Urothelium cell line (cell line): ENCODE data around the gene PRDM4.
"Not testable (repeated sequence)": the region's sequence is repeated elsewhere in the genome, so short reads cannot be mapped to it uniquely, and the experiment has no call there.

ENCODE experiments used
- DNase-seq: peaks from one replicate; pipeline ENCODE4 v3.0.0; 2011; ENCODE audit warnings: low spot score, mixed read lengths
- FAIRE-seq: peaks from 2 replicates; lab custom pipeline; 2011; peaks lifted over from hg19 to GRCh38; lab: Jason Lieb, UNC

PRDM4 gene

DNA sequence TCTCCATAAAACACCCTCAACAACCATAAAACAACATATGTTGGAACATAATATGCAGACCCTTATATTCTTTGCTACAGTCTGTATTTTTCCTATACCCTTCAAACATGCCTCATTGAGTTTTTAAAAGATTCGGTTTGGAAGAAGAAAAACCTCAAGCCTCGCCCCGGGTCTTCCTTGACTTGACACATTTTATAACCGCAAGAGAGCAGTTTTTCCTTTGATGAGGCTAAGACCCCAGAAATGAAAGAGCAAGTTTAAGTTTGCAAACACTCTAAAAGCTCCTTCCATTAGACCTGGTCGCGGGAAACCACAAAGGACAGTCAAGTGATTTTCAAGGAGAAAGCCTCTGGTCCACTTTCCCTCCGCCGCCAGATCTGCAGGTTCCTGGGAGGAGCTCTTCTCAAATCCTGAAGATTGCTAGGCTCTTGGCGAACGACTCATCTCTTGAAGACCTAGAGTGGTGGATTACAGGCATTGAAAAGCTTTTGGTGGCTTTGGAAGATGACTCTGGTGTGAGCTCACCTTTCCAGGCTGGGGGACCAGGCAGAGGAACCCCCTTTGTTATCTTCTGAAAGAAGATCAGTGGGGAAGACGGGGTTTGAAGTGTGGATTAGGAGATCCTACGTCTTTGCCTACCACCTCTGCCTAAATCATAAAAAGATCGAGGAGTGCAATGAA is 13.6 kb upstream of the PRDM4 start, which contains the start of gene ASCL4:
ASCL4 (plus strand) TSS at position 356 of the 681 bp plus-strand sequence. CDS start 515 bp downstream, outside the sequence.
- DNase-seq: peak; percentile 7
- FAIRE-seq: no peak

DNA sequence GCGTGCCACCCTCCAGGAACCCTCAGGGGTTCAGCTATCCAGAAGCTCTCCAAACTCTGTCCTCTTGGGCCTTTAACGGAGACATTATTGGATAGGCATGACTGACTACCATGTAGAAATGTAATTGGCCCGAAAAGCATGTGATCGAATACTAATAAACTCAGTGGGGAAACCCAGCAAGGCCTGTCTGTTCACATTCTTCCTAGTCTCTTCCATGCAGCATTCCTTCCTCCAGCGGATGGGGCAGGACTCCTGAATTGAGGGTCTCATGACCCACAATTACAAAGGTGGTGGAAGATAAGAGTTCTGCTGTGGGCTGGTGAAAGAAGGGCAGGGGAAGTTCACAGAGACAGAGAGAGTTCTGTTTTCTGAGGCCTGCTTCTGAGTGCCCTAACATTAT is 6.5 kb upstream of the PRDM4 start:
- DNase-seq: no peak
- no peak for FAIRE-seq

DNA sequence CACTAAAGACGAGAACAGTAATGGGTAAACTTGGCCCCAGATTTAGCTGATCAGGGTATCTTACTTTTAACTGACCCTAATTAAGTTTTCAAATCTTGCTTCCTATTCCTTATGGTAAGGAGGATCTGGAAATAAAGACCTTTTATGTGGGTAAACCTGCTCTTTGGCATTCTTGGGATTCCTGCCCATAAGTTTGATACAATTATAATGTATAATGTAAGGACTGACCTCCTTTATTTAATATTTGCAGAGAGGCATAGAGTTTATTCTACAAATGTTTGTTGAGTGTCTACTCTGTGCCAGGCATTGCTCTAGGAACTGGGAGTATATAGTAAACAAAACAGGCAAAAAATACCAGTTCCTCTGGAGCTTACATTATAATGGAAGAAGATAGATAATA is 4.4 kb upstream of the PRDM4 start:
- DNase-seq (no peak), FAIRE-seq (no peak)

DNA sequence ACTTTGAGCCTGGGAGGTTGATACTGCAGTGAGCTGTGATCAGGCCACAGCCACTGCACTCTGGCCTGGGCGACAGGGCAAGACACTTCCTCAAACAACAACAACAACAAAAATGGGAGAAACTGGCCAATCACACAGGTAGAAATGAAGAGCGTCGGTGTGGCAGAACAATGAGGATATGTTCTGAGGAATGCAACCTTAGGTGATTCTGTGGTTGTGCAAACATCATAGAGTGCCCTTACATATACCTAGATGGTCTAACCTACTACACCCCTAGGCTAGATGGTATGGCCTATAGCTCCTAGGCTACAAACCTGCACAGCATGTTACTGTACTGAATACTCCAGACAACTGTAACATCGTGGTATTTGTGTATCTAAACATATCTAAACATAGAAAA is 3.7 kb upstream of the PRDM4 start:
- FAIRE-seq: no peak

DNA sequence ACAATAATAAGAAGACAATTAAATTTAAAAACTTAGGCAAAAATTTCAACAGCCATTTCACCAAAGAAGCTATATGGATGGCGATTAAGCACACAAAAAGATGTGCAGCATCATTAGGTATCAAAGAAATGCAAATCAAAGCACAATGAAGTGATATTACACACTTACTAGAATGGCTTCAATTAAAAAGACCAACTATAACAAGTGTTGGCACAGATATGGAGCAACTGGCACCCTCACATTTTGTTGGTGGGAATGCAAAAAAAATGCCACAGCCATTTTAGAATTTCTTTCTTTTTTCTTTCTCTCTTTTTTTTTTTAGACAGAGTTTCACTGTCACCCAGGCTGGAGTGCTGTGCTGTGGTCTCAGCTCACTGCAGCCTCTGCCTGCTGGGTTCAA is 1.9 kb upstream of the PRDM4 start:
- no peak for DNase-seq
- FAIRE-seq: no peak

More for the DNA sequence above, 3.7 kb upstream of the PRDM4 start:
- no peak for DNase-seq

DNA sequence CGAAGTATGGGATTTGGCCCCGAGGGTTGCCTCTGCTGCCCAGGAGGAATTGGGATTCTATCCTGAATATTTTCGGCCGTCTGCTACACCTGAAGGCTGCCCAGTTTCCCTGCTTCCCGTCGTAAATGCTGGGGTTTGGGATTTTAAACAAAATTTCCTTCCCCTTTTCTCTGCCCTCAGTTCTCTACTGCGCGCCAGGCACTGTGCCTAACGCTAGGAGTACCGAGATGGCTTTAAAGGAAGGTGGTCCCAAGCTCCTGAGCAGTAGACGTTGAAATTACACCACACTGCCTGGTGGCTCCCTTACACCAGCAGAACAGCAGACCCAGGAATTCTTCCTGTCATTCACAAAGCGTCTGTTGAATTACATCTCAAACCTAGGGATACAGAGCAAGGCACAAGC is 566 bp upstream of the PRDM4 start:
- no peak for DNase-seq
- FAIRE-seq: no peak

DNA sequence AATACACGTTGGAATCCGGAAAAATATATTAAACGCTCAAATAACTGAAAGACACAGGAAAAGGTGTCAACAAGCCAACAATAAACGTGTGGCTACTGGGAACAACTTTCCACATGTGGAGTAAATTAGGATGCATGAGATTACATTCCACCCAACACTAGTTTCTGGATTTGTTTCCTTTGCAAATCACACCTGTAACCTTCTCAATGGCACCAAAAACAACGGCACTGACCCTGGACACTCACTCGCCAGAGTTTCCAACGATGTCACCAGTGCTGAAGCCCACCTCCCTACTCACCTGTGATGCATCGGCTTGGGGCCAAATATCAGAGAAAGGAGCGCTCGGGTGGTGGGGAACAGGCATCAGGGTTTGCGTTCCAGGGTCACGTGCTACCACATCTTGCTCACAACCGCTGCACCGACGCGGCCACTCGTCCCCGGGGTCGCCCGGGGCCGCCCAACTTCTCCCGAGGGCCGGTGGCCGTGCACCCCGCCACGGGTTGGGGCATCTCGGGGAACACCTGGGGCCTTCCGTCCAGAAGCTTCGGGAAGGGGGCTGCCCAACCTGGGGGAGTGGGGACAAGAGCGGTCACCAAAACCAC is 629 bp downstream of the PRDM4 start:
- no peak for FAIRE-seq
- no peak for DNase-seq

DNA sequence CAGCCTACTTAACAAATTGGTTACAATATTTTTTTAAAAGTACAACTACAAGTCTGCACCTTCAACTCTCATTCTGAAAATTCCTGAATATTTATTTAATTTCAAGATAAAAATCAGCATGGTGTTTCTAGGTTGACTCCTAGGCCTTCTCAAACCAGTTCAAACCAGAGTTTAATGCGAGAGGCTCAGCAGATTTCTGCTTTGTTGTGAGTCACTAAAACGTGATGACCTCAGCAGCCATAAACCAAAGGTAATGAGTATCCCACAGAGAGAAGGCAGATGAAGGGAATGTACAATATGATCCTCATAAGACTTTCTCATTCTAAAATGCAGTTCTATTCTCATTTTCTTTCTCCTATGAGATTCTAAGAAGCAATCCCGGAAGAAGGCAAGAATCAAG is 1.5 kb downstream of the PRDM4 start:
- FAIRE-seq (no peak), DNase-seq (peak; percentile 43)

DNA sequence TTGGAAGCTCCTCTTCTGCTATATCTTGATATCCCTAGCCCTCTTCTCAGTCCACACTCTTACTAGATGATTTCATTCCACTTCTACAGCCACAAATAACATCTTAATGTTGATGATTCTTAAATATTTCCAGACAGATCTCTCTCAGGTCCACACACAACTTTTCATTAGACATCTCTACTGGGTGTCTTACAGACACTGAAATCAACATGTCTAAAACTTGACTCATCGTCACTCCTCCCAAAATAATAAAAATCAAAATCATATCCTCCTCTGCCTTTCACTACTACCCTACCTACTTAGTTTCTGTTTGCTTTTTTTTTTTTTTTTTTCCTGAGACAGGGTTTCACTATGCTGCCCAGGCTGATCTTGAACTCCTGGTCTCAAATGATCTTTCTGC is 11.9 kb downstream of the PRDM4 start:
- FAIRE-seq (no peak), DNase-seq (no peak)

DNA sequence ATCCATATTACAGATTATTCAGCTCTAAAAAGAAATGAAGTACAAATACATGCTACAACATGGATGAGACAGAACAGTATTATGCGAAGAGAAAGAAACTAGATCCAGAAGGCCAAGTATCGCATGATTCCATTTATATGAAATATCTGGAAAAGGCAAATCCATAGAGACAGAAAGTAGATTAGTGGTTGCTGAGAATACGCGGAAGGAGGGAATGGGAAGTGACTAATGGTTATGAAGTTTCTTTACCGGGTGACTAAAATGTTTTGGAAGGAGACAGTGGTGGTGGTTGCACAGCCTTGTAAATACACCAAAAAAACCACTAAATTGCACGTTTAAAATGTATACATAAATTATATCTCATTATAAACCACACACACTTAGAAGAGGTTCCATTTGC is 12.5 kb downstream of the PRDM4 start:
- DNase-seq: no peak
- no peak for FAIRE-seq

DNA sequence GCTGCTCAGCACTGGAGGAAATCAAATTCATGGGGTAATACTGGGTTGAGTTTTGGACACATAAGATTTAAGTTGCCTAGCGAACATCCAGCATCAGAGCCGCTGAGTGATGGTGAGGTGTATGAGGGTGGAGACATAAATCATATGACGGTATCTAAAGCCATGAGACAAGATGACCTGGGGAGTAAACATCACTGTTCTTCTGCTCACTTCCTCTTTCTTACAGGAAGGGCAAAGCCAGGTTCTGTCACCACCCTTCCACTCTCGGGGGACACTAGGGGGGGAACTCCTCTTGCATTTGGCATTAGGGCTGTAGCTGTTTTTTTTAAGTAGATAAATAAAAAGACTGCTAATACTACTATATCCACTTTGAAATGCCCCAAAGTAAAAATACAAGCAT is 24.0 kb downstream of the PRDM4 start:
- FAIRE-seq: no peak
- DNase-seq: no peak

DNA sequence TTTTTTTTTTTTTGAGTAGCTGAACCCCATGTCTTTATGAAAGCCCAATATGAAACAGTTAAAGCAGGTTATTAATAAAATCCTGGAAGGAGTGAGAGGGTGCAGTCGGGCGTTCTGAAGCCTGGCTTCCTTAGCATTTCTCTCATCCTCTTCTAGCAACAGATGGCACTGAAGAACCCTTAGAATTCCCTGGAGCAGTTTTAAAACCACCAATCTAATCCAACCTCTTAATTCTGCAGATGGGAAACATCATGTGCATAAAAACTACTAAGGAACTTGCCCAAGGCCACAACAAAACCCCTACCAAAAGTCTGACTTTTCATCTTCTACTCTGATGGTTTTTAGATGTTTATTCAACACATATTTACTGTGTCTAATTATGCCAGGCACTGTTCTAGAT is 25.2 kb downstream of the PRDM4 start:
- FAIRE-seq (no peak), DNase-seq (no peak)

DNA sequence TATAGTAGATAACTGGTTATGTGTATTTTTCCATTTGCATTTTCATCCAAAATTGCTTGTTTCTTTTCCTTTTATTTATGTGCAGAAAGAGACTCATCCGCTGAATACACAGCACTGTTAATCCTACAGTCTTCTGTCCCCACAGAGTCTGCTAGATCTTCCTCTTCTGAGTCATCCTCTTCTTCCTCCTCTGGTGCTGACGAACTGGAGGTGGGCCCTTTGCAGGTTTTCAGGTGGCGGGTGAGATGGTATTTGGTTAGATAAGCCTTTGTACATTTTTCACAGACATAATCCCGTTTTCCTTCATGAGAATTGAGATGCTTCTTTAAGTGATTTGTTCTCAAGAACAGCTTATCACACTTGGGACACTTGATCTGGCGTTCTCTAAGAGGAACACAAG is 26.8 kb downstream of the PRDM4 start:
- FAIRE-seq: no peak

DNA sequence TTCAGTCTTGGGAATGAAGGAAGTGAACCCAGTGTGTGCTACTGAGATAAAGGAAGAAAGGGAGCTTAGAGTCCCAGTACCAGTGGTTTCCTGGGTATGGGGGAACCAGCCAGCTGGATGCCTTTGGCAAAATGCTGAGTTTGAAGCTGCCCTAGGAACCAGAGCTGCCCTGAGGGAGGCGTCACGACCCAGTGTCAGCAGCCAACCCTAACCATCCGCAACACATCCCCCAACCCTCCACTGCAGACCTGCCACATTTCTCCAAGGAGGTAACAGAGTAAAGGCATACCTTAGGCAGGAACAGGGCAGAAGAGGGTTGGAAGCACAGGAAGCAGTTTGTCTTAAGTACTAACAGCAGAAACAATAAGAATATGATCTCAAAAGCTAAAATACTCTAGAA is 28.6 kb downstream of the PRDM4 start:
- DNase-seq (no peak), FAIRE-seq (no peak)

More for the DNA sequence above, 26.8 kb downstream of the PRDM4 start:
- no peak for DNase-seq

DNA sequence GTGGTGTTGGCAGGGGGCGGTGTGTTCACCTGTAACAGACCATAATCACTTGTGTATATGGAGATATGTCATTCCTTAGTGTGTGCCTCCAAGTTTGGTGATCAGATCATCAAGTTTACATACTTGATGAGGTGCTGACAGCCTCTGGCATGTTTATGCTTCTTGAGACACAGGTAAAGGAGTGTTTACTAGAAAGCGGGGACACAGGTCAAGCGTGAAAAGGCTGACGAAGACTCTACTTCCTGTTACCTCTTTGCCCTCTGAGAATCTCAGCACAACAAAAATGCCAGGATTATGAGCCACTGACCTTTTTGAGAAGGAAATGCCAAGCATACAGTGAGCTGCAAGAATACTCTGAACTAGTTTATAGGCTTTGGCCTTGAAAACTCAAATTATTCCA is 29.6 kb downstream of the PRDM4 start:
- FAIRE-seq: no peak
- no peak for DNase-seq

DNA sequence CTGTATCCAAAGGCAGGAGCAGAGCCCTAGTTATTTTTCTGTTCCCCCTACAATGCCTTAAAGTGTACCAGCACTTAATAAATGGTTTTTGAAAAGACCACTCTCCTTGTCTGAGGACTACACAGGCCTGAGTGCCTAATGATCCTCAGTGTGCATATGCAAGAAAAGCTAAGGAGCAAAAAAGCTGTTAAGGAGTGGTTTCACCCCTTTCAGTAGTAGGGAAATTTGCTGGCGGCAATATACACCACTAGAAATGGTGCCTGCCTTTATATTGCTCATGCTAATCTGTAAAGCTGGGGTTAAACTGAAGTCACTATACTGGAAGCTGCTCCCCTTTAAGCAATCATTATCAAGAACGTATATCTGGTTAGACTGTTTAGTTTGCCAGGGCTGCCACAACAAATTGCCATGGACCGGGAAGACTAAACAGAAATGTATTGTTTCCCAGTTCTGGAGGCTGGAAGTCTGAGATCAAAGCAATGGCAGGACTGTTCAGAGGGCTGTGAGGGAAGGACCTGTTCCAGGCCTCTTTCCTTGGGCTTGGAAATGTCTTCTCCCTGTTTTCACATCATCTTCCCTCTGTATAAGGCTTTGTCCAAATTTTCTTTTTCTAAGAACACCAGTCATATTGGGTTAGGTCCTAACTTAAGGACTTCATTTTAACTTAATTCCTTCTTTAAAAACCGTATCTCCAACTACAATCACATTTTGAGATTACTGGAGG is 30.2 kb downstream of the PRDM4 start:
- FAIRE-seq (no peak), DNase-seq (no peak)

DNA sequence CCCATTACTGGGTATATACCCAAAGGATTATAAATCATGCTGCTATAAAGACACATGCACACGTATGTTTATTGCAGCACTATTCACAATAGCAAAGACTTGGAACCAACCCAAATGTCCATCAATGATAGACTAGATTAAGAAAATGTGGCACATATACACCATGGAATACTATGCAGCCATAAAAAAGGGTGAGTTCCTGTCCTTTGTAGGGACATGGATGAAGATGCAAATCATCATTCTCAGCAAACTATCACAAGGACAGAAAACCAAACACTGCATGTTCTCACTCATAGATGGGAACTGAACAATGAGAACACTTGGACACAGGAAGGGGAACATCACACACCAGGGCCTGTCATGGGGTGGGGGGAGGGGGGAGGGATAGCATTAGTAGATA is 33.2 kb downstream of the PRDM4 start:
- not testable (repeated sequence) for DNase-seq, FAIRE-seq

DNA sequence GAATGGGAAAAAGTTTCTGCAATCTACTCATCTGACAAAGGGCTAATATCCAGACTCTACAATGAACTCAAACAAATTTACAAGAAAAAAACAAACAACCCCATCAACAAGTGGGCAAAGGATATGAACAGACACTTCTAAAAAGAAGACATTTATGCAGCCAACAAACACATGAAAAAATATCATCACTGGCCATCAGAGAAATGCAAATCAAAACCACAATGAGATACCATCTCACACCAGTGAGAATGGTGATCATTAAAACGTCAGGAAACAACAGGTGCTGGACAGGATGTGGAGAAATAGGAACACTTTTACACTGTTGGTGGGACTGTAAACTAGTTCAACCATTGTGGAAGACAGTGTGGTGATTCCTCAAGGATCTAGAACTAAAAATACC is 33.6 kb downstream of the PRDM4 start:
- DNase-seq, FAIRE-seq: not testable (repeated sequence)

DNA sequence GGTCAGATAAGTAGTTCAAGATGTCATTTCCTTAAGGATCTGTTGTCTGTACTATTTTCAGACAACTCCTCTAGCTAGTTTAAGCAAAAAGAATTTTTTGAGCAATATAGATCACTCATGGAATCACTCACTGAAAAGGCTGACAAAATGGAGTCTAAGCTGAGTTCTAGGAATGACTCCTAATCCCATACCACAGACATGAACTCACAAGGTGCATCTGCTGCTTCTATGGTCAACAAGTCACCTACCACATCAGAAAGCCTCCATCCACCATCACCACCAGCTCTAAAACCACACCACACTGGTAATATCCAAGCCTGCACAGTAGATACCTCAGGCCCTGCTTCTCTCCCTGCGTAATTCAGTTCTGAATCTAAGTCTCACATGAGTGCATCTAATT is 42.3 kb downstream of the PRDM4 start:
- FAIRE-seq: no peak
- no peak for DNase-seq

DNA sequence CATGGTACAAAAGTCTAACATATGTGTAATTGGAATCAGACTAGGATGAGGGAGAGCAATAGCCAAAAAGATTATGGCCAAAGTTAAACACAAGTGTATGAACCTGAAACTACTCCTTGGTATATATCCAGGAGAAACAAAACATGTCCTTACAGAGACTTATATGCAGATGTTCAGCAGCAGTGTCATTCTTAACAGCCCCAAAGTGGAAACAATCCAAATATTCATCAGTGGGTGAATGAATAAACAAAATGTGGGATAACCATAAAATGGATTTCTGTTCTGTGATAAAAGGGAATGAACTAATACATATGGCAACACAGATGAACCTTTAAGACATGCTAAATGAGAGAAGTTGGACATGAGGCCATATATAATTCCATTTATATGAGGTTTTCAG is 45.2 kb downstream of the PRDM4 start:
- DNase-seq: no peak
- no peak for FAIRE-seq

DNA sequence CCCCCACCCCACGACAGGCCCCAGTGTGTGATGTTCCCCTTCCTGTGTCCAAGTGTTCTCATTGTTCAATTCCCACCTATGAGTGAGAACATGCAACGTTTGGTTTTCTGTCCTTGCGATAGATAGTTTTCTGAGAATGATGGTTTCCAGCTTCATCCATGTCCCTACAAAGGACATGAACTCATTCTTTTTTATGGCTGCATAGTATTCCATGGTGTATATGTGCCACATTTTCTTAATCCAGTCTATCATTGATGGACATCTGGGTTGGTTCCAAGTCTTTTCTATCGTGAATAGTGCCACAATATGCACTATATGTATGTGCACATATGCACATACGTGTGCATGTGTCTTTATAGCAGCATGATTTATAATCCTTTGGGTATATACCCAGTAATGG is 55.4 kb downstream of the PRDM4 start:
- not testable (repeated sequence) for FAIRE-seq, DNase-seq

DNA sequence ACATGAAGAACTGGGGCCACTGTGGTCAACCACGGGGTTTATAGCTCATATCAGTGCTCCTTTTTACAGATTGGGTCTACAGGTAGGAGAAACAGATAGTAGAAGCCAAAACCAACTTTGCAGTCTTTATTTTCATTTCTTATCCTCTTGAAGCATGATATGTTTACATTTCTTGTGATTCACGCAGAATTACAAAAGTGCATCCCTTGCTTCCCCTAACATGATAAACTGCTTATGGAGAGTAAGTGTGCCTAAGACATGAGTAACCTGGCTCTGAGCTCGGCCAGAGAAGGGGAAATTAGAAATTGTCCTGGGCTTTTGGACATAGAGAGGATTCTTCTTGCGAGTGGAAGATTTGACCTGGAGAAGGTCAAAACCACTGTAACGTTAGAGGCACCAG is 56.9 kb downstream of the PRDM4 start:
- DNase-seq (no peak), FAIRE-seq (no peak)
